H1 (cell line): ENCODE results near the gene MYCBPAP. TPM values are rescaled to one million over a fixed set of nuclear protein-coding genes. Genes with fewer than 3 reads are reported as not detected.
A peak's percentile ranks its signal among the peaks of the same experiment; 100 is the strongest.

Source experiments
- ATF2 ChIP-seq: IDR thresholded peaks from 2 replicates; pipeline ENCODE4 v1.6.1; 2012; ENCODE audit warnings: low read length, inconsistent platforms
- CHD7 ChIP-seq: fragments of 300-600 bp; sonication (generic); IDR thresholded peaks from 2 replicates; pipeline ENCODE4 v1.7.1; 2012; ENCODE audit warnings: low read length, moderate library complexity, mild to moderate bottlenecking, inconsistent platforms; ENCODE audit not compliant: insufficient replicate concordance
- CTBP2 ChIP-seq: IDR thresholded peaks from 2 replicates; pipeline ENCODE4 v1.7.0; 2011; ENCODE audit warnings: borderline replicate concordance, mild to moderate bottlenecking, moderate library complexity, mixed read lengths, low read length; ENCODE audit not compliant: insufficient read depth, insufficient read length
- CTCF ChIP-seq, 3 experiments: IDR thresholded peaks; 1 replicate in 2 of 3; 2 replicates in 1 of 3; pipeline versions ENCODE4 v1.5.1 to v1.6.1; 2011; ENCODE audit warnings: low read length in 3 of 3, mild to moderate bottlenecking in 3 of 3, inconsistent platforms in 2 of 3, low read depth in 1 of 3, moderate library complexity in 1 of 3; ENCODE audit not compliant: insufficient read depth in 1 of 3; ENCODE audit errors: control extremely low read depth in 1 of 3
- SIN3A ChIP-seq, 2 experiments: IDR thresholded peaks in 1 of 2; conservative IDR thresholded peaks in 1 of 2; 2 replicates each; pipeline ENCODE4 v1.6.1; 2011 to 2012; ENCODE audit warnings: low read length in 2 of 2, improper control_type of control experiment in 1 of 2, low read depth in 1 of 2, mild to moderate bottlenecking in 1 of 2
- polyA plus RNA-seq, 7 experiments: library from polyadenylated mRNA; depleted of rRNA in 3 of 7; stranded (reverse) in 5 of 7; unstranded in 2 of 7; fragments of >200 nt in 5 of 7; fragments of 200-250 nt in 2 of 7; gene quantifications; 1 replicate in 5 of 7; 2 replicates in 1 of 7; 4 replicates in 1 of 7; pipeline versions ENCODE4 v1.2.1 to v1.2.3, GENCODE V29; 2011 to 2013; ENCODE audit warnings: missing spikeins in 2 of 7, mixed read lengths in 2 of 7
- total RNA-seq: library from RNA; stranded (reverse); fragmentation: NEBNext Ultra II Directional; extraction: Animal tissue kit (Norgen Biotek cat#: 25700); gene quantifications from 2 replicates; pipeline ENCODE4 v1.2.1, GENCODE V29; 2021

The MYCBPAP gene
- total and polyA plus RNA-seq, 2 of the 8 experiments (the other 6 are each of a cell fraction or from before 2014, with no cell fraction given) = 0.89 to 3.3 TPM

GRCh38 chr17:50532452-50533024 is 24.3 kb downstream of the MYCBPAP start, which contains the start of gene EPN3 (continued):
- TF ChIP-seq CHD7 (no peak), SIN3A (conservative IDR thresholded peaks at IDR 0.05 in 1 of 2, IDR thresholded peaks at IDR 0.05 in 1 of 2; ENCODE audit: low read depth in 1 of 2, low read length in 2 of 2) (peak; percentile 69 to 91; a peak in 3 of 4 replicates), CTBP2 (peak; percentile 83), ATF2 (0 out of 2 replicates have a peak, but pooled peaks have one; percentile 33), CTCF (IDR thresholded peaks at IDR 0.05; ENCODE audit: control extremely low read depth in 1 of 3, insufficient read depth in 1 of 3, low read depth in 1 of 3, low read length in 3 of 3) (peak in 1 of 3 experiments; percentile 2; a peak in 1 of 4 replicates)
